ENCODE measurements around the gene CTNND1.

CTNND1 gene

DNA sequence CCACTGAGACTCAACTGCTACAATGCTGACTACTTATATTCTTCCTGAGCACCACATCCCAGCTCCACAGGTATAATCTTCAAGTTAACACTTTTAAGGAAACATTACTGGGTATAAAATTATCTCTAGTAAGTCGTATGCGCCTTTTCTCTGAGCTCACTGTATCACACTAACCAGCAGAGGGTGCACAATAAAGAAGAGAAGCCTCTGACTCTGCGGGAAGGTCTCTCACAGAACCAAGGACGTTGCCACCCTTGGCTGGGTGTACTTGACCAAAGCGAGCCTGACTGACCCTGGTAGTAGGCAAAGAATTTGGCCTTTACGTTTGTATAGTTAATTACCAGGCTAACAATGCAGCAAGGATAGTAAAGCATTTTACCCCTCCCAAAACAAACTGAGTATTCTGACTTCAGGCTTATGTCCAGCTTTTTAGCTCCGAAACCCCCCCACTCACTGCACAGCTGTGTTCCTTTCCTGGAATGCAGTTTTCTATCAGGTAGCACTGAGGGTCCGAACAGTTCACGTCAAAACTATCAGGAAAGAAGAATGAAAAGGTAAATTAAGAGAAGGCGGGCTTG lies 9.8 kb upstream of the CTNND1 start, which contains the start of gene BTBD18:
BTBD18 (minus strand) TSS at position 144 of the 578 bp plus-strand sequence. CDS start 631 bp downstream, outside the sequence.
- H3K27me3 ChIP-seq: no peaks in the 10 kb centered on the region
- no peak within 1 kb of the TSS for H3K4me3 ChIP-seq (ENCODE audit: low read depth in 1 of 2, low read length in 1 of 2)
- TF ChIP-seq, protein P1, sequence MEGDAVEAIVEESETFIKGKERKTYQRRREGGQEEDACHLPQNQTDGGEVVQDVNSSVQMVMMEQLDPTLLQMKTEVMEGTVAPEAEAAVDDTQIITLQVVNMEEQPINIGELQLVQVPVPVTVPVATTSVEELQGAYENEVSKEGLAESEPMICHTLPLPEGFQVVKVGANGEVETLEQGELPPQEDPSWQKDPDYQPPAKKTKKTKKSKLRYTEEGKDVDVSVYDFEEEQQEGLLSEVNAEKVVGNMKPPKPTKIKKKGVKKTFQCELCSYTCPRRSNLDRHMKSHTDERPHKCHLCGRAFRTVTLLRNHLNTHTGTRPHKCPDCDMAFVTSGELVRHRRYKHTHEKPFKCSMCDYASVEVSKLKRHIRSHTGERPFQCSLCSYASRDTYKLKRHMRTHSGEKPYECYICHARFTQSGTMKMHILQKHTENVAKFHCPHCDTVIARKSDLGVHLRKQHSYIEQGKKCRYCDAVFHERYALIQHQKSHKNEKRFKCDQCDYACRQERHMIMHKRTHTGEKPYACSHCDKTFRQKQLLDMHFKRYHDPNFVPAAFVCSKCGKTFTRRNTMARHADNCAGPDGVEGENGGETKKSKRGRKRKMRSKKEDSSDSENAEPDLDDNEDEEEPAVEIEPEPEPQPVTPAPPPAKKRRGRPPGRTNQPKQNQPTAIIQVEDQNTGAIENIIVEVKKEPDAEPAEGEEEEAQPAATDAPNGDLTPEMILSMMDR (IDR thresholded peaks at IDR 0.05): no peak
- no peaks in the 10 kb centered on the region for H3K36me3 ChIP-seq
- no peak within 1 kb of the TSS for H3K27ac ChIP-seq
- H3K9me3 ChIP-seq: no peaks in the 10 kb centered on the region
- H3K4me1 ChIP-seq (ENCODE audit: control insufficient read depth in 1 of 2, insufficient read depth in 1 of 2, low read depth in 1 of 2, low read length in 1 of 2): no peaks in the 10 kb centered on the region

- no peaks in the 10 kb centered on the region for H3K36me3 ChIP-seq
- H3K27me3 ChIP-seq: no peaks in the 10 kb centered on the region
- TF ChIP-seq, protein P1 (IDR thresholded peaks at IDR 0.05): no peak
- no peak overlapping the region for H3K4me3 ChIP-seq (ENCODE audit: low read depth in 1 of 2, low read length in 1 of 2)
- H3K27ac ChIP-seq: no peak overlapping the region
- no peaks in the 10 kb centered on the region for H3K4me1 ChIP-seq (ENCODE audit: control insufficient read depth in 1 of 2, insufficient read depth in 1 of 2, low read depth in 1 of 2, low read length in 1 of 2)
- no peaks in the 10 kb centered on the region for H3K9me3 ChIP-seq
These were observed 8.6 kb upstream of the CTNND1 start for GRCh38 chr11:57752954-57753353.

- no peaks in the 10 kb centered on the region for H3K9me3 ChIP-seq
- H3K27me3 ChIP-seq: no peaks in the 10 kb centered on the region
- no peak overlapping the region for H3K27ac ChIP-seq
- H3K36me3 ChIP-seq: no peaks in the 10 kb centered on the region
- TF ChIP-seq, protein P1 (IDR thresholded peaks at IDR 0.05): no peak
- H3K4me1 ChIP-seq (ENCODE audit: control insufficient read depth in 1 of 2, insufficient read depth in 1 of 2, low read depth in 1 of 2, low read length in 1 of 2): peaks cover 15 to 17% of the 10 kb centered on the region in 2 experiments
- no peak overlapping the region for H3K4me3 ChIP-seq (ENCODE audit: low read depth in 1 of 2, low read length in 1 of 2)
These were observed 3.4 kb upstream of the CTNND1 start for GRCh38 chr11:57758174-57758573.

GRCh38 chr11:57762235-57762861 lies 746 bp downstream of the CTNND1 start:
- Histone ChIP-seq H3K4me1 (ENCODE audit: control insufficient read depth in 1 of 2, insufficient read depth in 1 of 2, low read depth in 1 of 2, low read length in 1 of 2) (peaks cover 21 to 24% of the 10 kb centered on the region in 2 experiments), H3K36me3 (no peaks in the 10 kb centered on the region), H3K27ac (no peak overlapping the region), H3K9me3 (no peaks in the 10 kb centered on the region), H3K27me3 (no peaks in the 10 kb centered on the region), H3K4me3 (ENCODE audit: low read depth in 1 of 2, low read length in 1 of 2) (peak overlapping the region; percentile 8 to 44)
- TF ChIP-seq, protein P1 (IDR thresholded peaks at IDR 0.05): no peak

GRCh38 chr11:57763568-57763967 lies 2.0 kb downstream of the CTNND1 start:
- no peaks in the 10 kb centered on the region for H3K27me3 ChIP-seq
- H3K9me3 ChIP-seq: no peaks in the 10 kb centered on the region
- H3K27ac ChIP-seq: no peak overlapping the region
- peaks cover 21 to 24% of the 10 kb centered on the region in 2 experiments for H3K4me1 ChIP-seq (ENCODE audit: control insufficient read depth in 1 of 2, insufficient read depth in 1 of 2, low read depth in 1 of 2, low read length in 1 of 2)
- TF ChIP-seq, protein P1 (IDR thresholded peaks at IDR 0.05): no peak
- H3K4me3 ChIP-seq (ENCODE audit: low read depth in 1 of 2, low read length in 1 of 2): no peak overlapping the region
- H3K36me3 ChIP-seq: no peaks in the 10 kb centered on the region

All from neutrophil (primary cell).